Heart left ventricle (tissue), 16 donors: ENCODE data around the gene FAAP100. TPM values are rescaled to one million over a fixed set of nuclear protein-coding genes. Genes with fewer than 3 reads are reported as not detected.

Experiments used
- ATAC-seq, 4 donors: fragments of 200-7000 bp; cut with Tn5 transposase; one replicate each; pipeline ENCODE4 v1.9.1; 2020 to 2022; ENCODE audit warnings: moderate library complexity in 4 of 4, mild to moderate bottlenecking in 3 of 4, moderate number of reproducible peaks in 1 of 4
- DNase-seq, 5 donors: peaks; one replicate each; pipeline ENCODE4 v3.0.0-alpha.2; 2020
- H3K27ac ChIP-seq, 12 donors: fragments of 200-600 bp; sonication (generic) in 4 of 12; one replicate each; pipeline versions ENCODE4 v1.5.0 to v1.8.0; 2016 to 2022; ENCODE audit warnings: mild to moderate bottlenecking in 2 of 12
- H3K27me3 ChIP-seq, 9 donors: fragments of 200-600 bp; sonication (generic) in 2 of 9; one replicate each; pipeline versions ENCODE4 v1.5.1 to v1.8.0; 2016 to 2022; ENCODE audit warnings: mild to moderate bottlenecking in 3 of 9
- H3K36me3 ChIP-seq, 9 donors: fragments of 200-600 bp; sonication (generic) in 2 of 9; one replicate each; pipeline versions ENCODE4 v1.5.0 to v1.8.0; 2018 to 2022; ENCODE audit warnings: mild to moderate bottlenecking in 2 of 9
- H3K4me1 ChIP-seq, 12 donors: fragments of 200-600 bp; sonication (generic) in 4 of 12; one replicate each; pipeline versions ENCODE4 v1.5.0 to v1.8.0; 2016 to 2022; ENCODE audit warnings: mild to moderate bottlenecking in 3 of 12
- H3K4me3 ChIP-seq, 12 donors: fragments of 200-600 bp; sonication (generic) in 4 of 12; one replicate each; pipeline versions ENCODE4 v1.5.0 to v1.8.0; 2017 to 2022; ENCODE audit warnings: mild to moderate bottlenecking in 9 of 12, moderate library complexity in 4 of 12
- H3K9me3 ChIP-seq, 12 donors: fragments of 200-600 bp; sonication (generic) in 4 of 12; one replicate each; pipeline versions ENCODE4 v1.5.0 to v1.8.0; 2016 to 2022; ENCODE audit warnings: mild to moderate bottlenecking in 1 of 12
- POLR2A ChIP-seq, 2 donors: fragments of 450-650 bp; IDR thresholded peaks; one replicate each; pipeline ENCODE4 v1.6.1; 2017; ENCODE audit warnings: antibody characterized with exemption in 2 of 2, mild to moderate bottlenecking in 2 of 2, moderate library complexity in 2 of 2
- WGBS, 4 donors: extraction: QIAGEN DNeasy Blood & Tissue Kit in 2 of 4; methylation state at CpG; one replicate each; pipeline versions ENCODE4 v1.1.5 to v1.1.7; 2013 to 2018; 5-methylcytosine and 5-hydroxymethylcytosine counted together
- intact Hi-C, 10 donors: fragments of 100-400 bp; cut with DNase I; formaldehyde crosslinking; loops; one replicate each; pipeline versions ENCODE4 v1.11.1 to v1.14.2; 2022
- polyA plus RNA-seq, 2 donors: library from polyadenylated mRNA; stranded (reverse); fragments of 200-250 nt; gene quantifications; one replicate each; pipeline ENCODE4 v1.2.3, GENCODE V29; 2013
- total RNA-seq, 9 donors: library from RNA; depleted of rRNA in 2 of 9; stranded (reverse); fragments of >200 nt in 2 of 9; fragmentation: NEBNext Ultra II Directional in 3 of 9; extraction: Animal tissue kit (Norgen Biotek cat#: 25700) in 3 of 9; gene quantifications; one replicate each; pipeline versions ENCODE4 v1.1.0 to v1.2.4, GENCODE V29; 2016 to 2023
- TF ChIP-seq, protein P1 (sequence below), 12 donors: fragments of 200-600 bp; sonication (generic) in 4 of 12; IDR thresholded peaks; one replicate each; pipeline versions ENCODE4 v1.5.0 to v1.8.0; 2018 to 2022; ENCODE audit warnings: antibody characterized with exemption in 12 of 12, mild to moderate bottlenecking in 5 of 12
- donor health status: ischemic (EF 13 %, LVEDD 7.1; RV severe dilation, severe dysfunction).
- donor health status: healthy with polysubstance abuse.
- donor health status: DM: no; HTN: yes; CAD: no.
- donor health status: DM: no; HTN: no; CAD: no.
- donor health status: ischemic (EF 25% LVEDD 6.9; RV normal size, moderate dysfunction).
- donor health status: ischemic (EF 25% LVEDD 5.7; RV mildly dilated, moderate dysfunction).
- donor health status: healthy.
- donor health status: DM: yes; HTN: yes; CAD: no.
- donor health status: ischemic (EF 35%, LVEDD 5.7; RV mildly dilated, moderate dysfunction).
- donor health status: nonischemic (EF 11% LVEDD 7.7; RV severe dilation, severe dysfunction).
- donor health status: DM: yes; HTN: yes; CAD: no.
- donor health status: PGD.
- donor health status: ischemic (EF 29% LVEDD 5.4; RV normal size, mild dysfunction).
- donor health status: nonischemic (EF 23%, LVEDD 6.1; RV moderate dilation, normal function).

Gene FAAP100
- total and polyA plus RNA-seq, 11 donors, result 10.1 to 21.6 (median 16.6) TPM

DNA sequence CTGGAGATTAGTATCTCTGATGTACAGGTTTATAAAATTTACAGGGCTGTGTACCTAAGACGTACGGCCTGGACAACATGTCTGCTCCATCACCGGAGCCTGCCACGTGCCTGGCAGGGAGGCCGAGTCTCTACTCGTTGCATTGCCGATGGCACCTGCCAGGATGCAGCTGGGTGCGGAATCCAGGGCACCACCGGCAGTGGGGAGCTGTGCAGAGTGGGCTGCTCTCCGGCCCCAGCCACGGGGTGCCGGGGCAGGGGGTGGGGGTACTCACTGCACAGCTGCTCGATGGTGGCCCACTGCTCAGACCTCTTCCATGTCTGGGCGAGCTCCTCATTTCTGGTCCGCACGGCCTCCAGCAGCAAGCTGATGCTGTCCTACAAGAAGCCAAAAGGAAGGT lies 13.1 kb upstream of the FAAP100 start:
- peak overlapping the region in 4 of 12 donors; percentile 44 to 82 (median 75) for H3K27ac ChIP-seq
- intact Hi-C loops, result no loop called here
- H3K4me3 ChIP-seq, result no peak overlapping the region

DNA sequence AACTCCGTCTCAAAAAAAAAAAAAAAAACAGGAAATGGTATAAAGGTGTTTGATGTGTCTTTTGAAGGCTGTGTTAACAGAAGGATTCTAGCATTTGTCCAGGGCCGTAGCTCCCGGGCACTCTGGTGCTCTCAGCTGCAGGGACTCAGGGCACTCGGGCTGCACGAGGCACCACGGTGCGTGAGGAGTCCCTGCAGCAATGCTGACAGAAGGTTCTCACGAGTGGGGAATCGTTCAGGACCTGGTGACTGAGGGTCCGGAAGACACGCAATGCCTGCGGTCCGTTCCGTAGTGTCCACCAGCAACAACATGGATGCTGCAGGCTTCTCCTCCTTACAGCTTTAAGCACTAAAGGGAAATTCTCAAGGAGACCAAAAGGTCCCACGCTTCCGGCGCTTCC lies 12.6 kb upstream of the FAAP100 start:
- intact Hi-C loops, result loop anchor here in 1 of 10 donors (5.0 kb wide), 1 partner anchor 38 kb away; no protein-coding TSS in a partner anchor
- Histone ChIP-seq H3K4me3 (no peak overlapping the region), H3K9me3 (no peaks in the 10 kb centered on the region), H3K27me3 (no peaks in the 10 kb centered on the region), H3K27ac (no peak overlapping the region), H3K4me1 (peaks cover 9 to 66% (median 21%) of the 10 kb centered on the region in 12 donors), H3K36me3 (peaks cover 3 to 100% (median 92%) of the 10 kb centered on the region in 9 donors)
- DNase-seq, result peak in 2 of 5 donors; percentile 23 to 27
- TF ChIP-seq, protein P1, sequence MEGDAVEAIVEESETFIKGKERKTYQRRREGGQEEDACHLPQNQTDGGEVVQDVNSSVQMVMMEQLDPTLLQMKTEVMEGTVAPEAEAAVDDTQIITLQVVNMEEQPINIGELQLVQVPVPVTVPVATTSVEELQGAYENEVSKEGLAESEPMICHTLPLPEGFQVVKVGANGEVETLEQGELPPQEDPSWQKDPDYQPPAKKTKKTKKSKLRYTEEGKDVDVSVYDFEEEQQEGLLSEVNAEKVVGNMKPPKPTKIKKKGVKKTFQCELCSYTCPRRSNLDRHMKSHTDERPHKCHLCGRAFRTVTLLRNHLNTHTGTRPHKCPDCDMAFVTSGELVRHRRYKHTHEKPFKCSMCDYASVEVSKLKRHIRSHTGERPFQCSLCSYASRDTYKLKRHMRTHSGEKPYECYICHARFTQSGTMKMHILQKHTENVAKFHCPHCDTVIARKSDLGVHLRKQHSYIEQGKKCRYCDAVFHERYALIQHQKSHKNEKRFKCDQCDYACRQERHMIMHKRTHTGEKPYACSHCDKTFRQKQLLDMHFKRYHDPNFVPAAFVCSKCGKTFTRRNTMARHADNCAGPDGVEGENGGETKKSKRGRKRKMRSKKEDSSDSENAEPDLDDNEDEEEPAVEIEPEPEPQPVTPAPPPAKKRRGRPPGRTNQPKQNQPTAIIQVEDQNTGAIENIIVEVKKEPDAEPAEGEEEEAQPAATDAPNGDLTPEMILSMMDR (IDR thresholded peaks at IDR 0.05), result no peak
- no peak for TF ChIP-seq POLR2A (IDR thresholded peaks at IDR 0.05)
- WGBS, 4 donors, result 93 to 95% (median 94%) methylated on average over 17 of the region's 17 CpGs
- no peak for ATAC-seq

More for the DNA sequence above, 13.1 kb upstream of the FAAP100 start:
- TF ChIP-seq, protein P1 (IDR thresholded peaks at IDR 0.05), result no peak
- no peak for TF ChIP-seq POLR2A (IDR thresholded peaks at IDR 0.05)
- DNase-seq (peak in 2 of 5 donors; percentile 20 to 40), ATAC-seq (no peak)
- Histone ChIP-seq H3K9me3 (no peaks in the 10 kb centered on the region), H3K36me3 (peaks cover 3 to 100% (median 92%) of the 10 kb centered on the region in 9 donors), H3K27me3 (no peaks in the 10 kb centered on the region), H3K4me1 (peaks cover 9 to 61% (median 21%) of the 10 kb centered on the region in 12 donors)
- 93 to 95% (median 94%) methylated on average over 12 to 16 of the region's 16 CpGs for WGBS, 4 donors

DNA sequence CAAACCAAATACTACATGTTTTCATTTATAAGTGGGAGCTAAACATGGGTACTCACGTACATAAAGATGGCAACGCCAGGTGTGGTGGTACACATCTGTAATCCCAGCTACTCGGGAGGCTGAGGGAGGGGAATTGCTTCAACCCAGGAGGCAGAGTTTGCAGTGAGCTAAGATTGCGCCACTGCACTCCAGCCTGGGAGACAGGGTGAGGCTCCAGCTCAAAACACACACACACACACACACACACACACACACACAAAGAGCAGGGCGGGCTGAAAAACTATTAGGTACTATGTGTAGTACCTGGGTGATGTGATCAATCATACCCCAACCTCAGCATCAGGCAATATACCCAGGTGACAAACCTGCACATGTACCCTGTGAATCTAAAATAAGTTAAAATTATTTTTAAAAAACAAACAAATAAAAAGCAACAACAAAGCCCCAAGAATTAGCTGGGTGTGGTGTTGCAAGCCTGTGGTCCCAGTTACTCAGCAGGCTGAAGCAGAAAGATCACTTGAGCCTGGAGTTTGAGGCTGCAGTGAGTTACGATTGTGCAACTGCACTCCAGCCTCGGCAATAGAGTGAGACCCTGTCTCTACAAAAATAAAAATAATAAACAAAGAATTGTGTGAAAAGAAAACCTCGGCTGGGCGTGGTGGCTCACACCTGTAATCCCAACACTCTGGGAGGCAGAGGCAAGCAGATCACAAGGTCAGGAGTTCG lies 11.9 kb upstream of the FAAP100 start:
- no peak overlapping the region for H3K27ac ChIP-seq
- no peak overlapping the region for H3K4me3 ChIP-seq
- peaks cover 3 to 100% (median 92%) of the 10 kb centered on the region in 9 donors for H3K36me3 ChIP-seq
- intact Hi-C loops, result loop anchor here in 1 of 10 donors (5.0 kb wide), 1 partner anchor 38 kb away; no protein-coding TSS in a partner anchor
- WGBS, 4 donors, result 87 to 95% (median 92%) methylated on average over 10 of the region's 10 CpGs
- peaks cover 9 to 73% (median 25%) of the 10 kb centered on the region in 12 donors for H3K4me1 ChIP-seq
- H3K9me3 ChIP-seq, result no peaks in the 10 kb centered on the region
- ATAC-seq, result no peak
- TF ChIP-seq POLR2A (IDR thresholded peaks at IDR 0.05), result no peak
- TF ChIP-seq, protein P1 (IDR thresholded peaks at IDR 0.05), result no peak
- DNase-seq, result peak in 1 of 5 donors; percentile 11
- H3K27me3 ChIP-seq, result no peaks in the 10 kb centered on the region

DNA sequence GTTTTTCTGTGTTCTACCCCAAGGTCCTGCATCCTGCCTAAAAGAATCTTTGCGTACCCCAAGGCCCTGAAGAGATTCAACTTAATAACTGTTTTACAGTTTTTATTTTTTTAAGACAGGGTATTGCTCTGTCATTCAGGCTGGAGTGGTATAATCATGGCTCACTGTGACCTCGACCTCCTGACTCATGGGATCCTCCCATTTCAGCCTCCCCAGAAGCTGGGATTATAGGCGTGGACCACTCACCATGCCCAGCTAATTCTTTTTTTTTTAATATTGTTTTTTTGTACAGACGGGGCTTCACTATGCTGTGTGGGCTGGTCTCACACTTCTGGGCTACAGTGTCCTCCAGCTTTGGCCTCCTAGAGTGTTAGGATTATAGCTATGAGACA lies 9.3 kb upstream of the FAAP100 start:
- H3K27me3 ChIP-seq, result no peaks in the 10 kb centered on the region
- ATAC-seq (no peak), DNase-seq (no peak)
- peaks cover 3 to 99% (median 94%) of the 10 kb centered on the region in 9 donors for H3K36me3 ChIP-seq
- peak overlapping the region in 3 of 12 donors; percentile 8 to 59 (median 16) for H3K27ac ChIP-seq
- TF ChIP-seq, protein P1 (IDR thresholded peaks at IDR 0.05), result no peak
- no peak for TF ChIP-seq POLR2A (IDR thresholded peaks at IDR 0.05)
- H3K9me3 ChIP-seq, result no peaks in the 10 kb centered on the region
- H3K4me3 ChIP-seq, result no peak overlapping the region
- 80 to 87% (median 84%) methylated on average over 4 of the region's 4 CpGs for WGBS, 4 donors
- H3K4me1 ChIP-seq, result peaks cover 5 to 74% (median 23%) of the 10 kb centered on the region in 12 donors
- intact Hi-C loops, result loop anchor here in 1 of 10 donors (5.0 kb wide), 1 partner anchor 41 kb away; no protein-coding TSS in a partner anchor
